GM19025 (cell line): ENCODE data around the gene SELENOS.

Experiments used
- ATAC-seq: cut with Tn5 transposase; IDR thresholded peaks from one replicate; pipeline ENCODE4 v1.9.1; 2021; ENCODE audit warnings: mild to moderate bottlenecking, low read depth, moderate library complexity; ENCODE audit not compliant: unreplicated experiment

The SELENOS gene

GRCh38 chr15:101254157-101255050 is 22.9 kb downstream of the SELENOS start:
- ATAC-seq: no peak

- ATAC-seq: no peak
Observed at GRCh38 chr15:101252836-101253235, 24.4 kb downstream of the SELENOS start.

- ATAC-seq: peak; percentile 76
Observed at GRCh38 chr15:101251830-101252820, 25.2 kb downstream of the SELENOS start, which contains the start of gene CHSY1. TSS of gene CHSY1 (minus strand) at chr15:101252048. CDS start at chr15:101251456, 592 bp downstream.

GRCh38 chr15:101250873-101251829 is 26.1 kb downstream of the SELENOS start:
- ATAC-seq: peak; percentile 35

- ATAC-seq: no peak
Observed at GRCh38 chr15:101250341-101250831, 26.9 kb downstream of the SELENOS start.

GRCh38 chr15:101248274-101248673 is 29.0 kb downstream of the SELENOS start:
- no peak for ATAC-seq

GRCh38 chr15:101246824-101247745 is 30.2 kb downstream of the SELENOS start:
- ATAC-seq: no peak

GRCh38 chr15:101246391-101246790 is 30.9 kb downstream of the SELENOS start:
- ATAC-seq: no peak

- no peak for ATAC-seq
Observed at GRCh38 chr15:101244889-101245668, 32.2 kb downstream of the SELENOS start.

GRCh38 chr15:101244036-101244781 is 33.1 kb downstream of the SELENOS start:
- no peak for ATAC-seq

GRCh38 chr15:101243420-101243819 is 33.9 kb downstream of the SELENOS start:
- no peak for ATAC-seq

GRCh38 chr15:101242999-101243336 is 34.3 kb downstream of the SELENOS start:
- no peak for ATAC-seq

- peak; percentile 61 for ATAC-seq
Observed at GRCh38 chr15:101242160-101242998, 34.9 kb downstream of the SELENOS start.

GRCh38 chr15:101240358-101240757 is 36.9 kb downstream of the SELENOS start:
- ATAC-seq: no peak

GRCh38 chr15:101239724-101240136 is 37.6 kb downstream of the SELENOS start:
- no peak for ATAC-seq

GRCh38 chr15:101237251-101237650 is 40.0 kb downstream of the SELENOS start:
- ATAC-seq: no peak
